ENCODE measurements around the gene ELMO2.

- no peak for TF ChIP-seq CTCF (IDR thresholded peaks at IDR 0.05)
- TF ChIP-seq ZFX (IDR thresholded peaks at IDR 0.05; ENCODE audit: borderline replicate concordance), result no peak
These were observed 24.7 kb upstream of the ELMO2 start for GRCh38 chr20:46430921-46431712.

Data from 22Rv1 (cell line).